ENCODE data around the gene RYR2. TPM values are rescaled to one million over a fixed set of nuclear protein-coding genes. Genes with fewer than 3 reads are reported as not detected.
"Not testable (repeated sequence)": the region's sequence is repeated elsewhere in the genome, so short reads cannot be mapped to it uniquely, and the experiment has no call there.

The RYR2 gene
- total RNA-seq, 1 donor from 2014 or later = 0.90 TPM

GRCh38 chr1:237267743-237268142 lies 225.8 kb downstream of the RYR2 start:
- no peaks in the 10 kb centered on the region for H3K9me3 Mint-ChIP-seq
- Histone ChIP-seq H3K4me1 (no peaks in the 10 kb centered on the region), H3K9me3 (ENCODE audit: low read depth) (no peaks in the 10 kb centered on the region), H3F3A (ENCODE audit: low read depth) (no peaks in the 10 kb centered on the region), H3K27ac (no peak overlapping the region), H3K9ac (no peak overlapping the region), H4K20me1 (ENCODE audit: low read depth) (no peaks in the 10 kb centered on the region), H3K4me3 (no peak overlapping the region), H3K4me2 (no peak overlapping the region), H3K79me2 (ENCODE audit: low read depth) (no peaks in the 10 kb centered on the region), H3K27me3 (no peaks in the 10 kb centered on the region), H3K36me3 (no peaks in the 10 kb centered on the region), H2AFZ (replicated peaks) (no peak overlapping the region)
- H3K27ac Mint-ChIP-seq = no peak overlapping the region
- DNase-seq (ENCODE audit: low spot score) = no peak
- no peaks in the 10 kb centered on the region for H3K4me1 Mint-ChIP-seq
- no peaks in the 10 kb centered on the region for H3K36me3 Mint-ChIP-seq
- no peaks in the 10 kb centered on the region for H3K27me3 Mint-ChIP-seq (ENCODE audit: insufficient read depth, low read depth)
- TF ChIP-seq, protein P1, sequence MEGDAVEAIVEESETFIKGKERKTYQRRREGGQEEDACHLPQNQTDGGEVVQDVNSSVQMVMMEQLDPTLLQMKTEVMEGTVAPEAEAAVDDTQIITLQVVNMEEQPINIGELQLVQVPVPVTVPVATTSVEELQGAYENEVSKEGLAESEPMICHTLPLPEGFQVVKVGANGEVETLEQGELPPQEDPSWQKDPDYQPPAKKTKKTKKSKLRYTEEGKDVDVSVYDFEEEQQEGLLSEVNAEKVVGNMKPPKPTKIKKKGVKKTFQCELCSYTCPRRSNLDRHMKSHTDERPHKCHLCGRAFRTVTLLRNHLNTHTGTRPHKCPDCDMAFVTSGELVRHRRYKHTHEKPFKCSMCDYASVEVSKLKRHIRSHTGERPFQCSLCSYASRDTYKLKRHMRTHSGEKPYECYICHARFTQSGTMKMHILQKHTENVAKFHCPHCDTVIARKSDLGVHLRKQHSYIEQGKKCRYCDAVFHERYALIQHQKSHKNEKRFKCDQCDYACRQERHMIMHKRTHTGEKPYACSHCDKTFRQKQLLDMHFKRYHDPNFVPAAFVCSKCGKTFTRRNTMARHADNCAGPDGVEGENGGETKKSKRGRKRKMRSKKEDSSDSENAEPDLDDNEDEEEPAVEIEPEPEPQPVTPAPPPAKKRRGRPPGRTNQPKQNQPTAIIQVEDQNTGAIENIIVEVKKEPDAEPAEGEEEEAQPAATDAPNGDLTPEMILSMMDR (IDR thresholded peaks at IDR 0.05) = no peak
- TF ChIP-seq EZH2phosphoT487 (IDR thresholded peaks at IDR 0.05) (no peak), EZH2 (IDR thresholded peaks at IDR 0.05) (no peak)
- H3K4me3 Mint-ChIP-seq = no peak overlapping the region

GRCh38 chr1:237269938-237270337 lies 228.0 kb downstream of the RYR2 start:
- TF ChIP-seq EZH2 (IDR thresholded peaks at IDR 0.05) (no peak), EZH2phosphoT487 (IDR thresholded peaks at IDR 0.05) (no peak)
- TF ChIP-seq, protein P1 (IDR thresholded peaks at IDR 0.05) = no peak
- H3K4me1 ChIP-seq = no peaks in the 10 kb centered on the region
- no peak overlapping the region for H2AFZ ChIP-seq (replicated peaks)
- H3K27ac ChIP-seq = no peak overlapping the region
- no peak overlapping the region for H3K4me3 ChIP-seq
- H3K4me1 Mint-ChIP-seq = no peaks in the 10 kb centered on the region
- H3K36me3 ChIP-seq = no peaks in the 10 kb centered on the region
- H3K79me2 ChIP-seq (ENCODE audit: low read depth) = no peaks in the 10 kb centered on the region
- no peak overlapping the region for H3K9ac ChIP-seq
- no peak overlapping the region for H3K27ac Mint-ChIP-seq
- no peaks in the 10 kb centered on the region for H3K9me3 Mint-ChIP-seq
- no peak overlapping the region for H3K4me2 ChIP-seq
- no peaks in the 10 kb centered on the region for H3K27me3 Mint-ChIP-seq (ENCODE audit: insufficient read depth, low read depth)
- no peaks in the 10 kb centered on the region for H3K27me3 ChIP-seq
- no peaks in the 10 kb centered on the region for H3K9me3 ChIP-seq (ENCODE audit: low read depth)
- no peaks in the 10 kb centered on the region for H4K20me1 ChIP-seq (ENCODE audit: low read depth)
- H3K4me3 Mint-ChIP-seq = no peak overlapping the region
- no peaks in the 10 kb centered on the region for H3F3A ChIP-seq (ENCODE audit: low read depth)
- H3K36me3 Mint-ChIP-seq = no peaks in the 10 kb centered on the region
- DNase-seq (ENCODE audit: low spot score) = no peak

- Histone ChIP-seq H4K20me1 (ENCODE audit: low read depth) (no peaks in the 10 kb centered on the region), H3K79me2 (ENCODE audit: low read depth) (no peaks in the 10 kb centered on the region), H3K9me3 (ENCODE audit: low read depth) (no peaks in the 10 kb centered on the region), H3K4me1 (no peaks in the 10 kb centered on the region), H3K4me2 (no peak overlapping the region), H2AFZ (replicated peaks) (no peak overlapping the region), H3K27me3 (no peaks in the 10 kb centered on the region), H3F3A (ENCODE audit: low read depth) (no peaks in the 10 kb centered on the region), H3K27ac (no peak overlapping the region), H3K9ac (no peak overlapping the region), H3K36me3 (no peaks in the 10 kb centered on the region), H3K4me3 (no peak overlapping the region)
- H3K4me3 Mint-ChIP-seq = no peak overlapping the region
- H3K27ac Mint-ChIP-seq = no peak overlapping the region
- no peak for TF ChIP-seq EZH2 (IDR thresholded peaks at IDR 0.05)
- no peaks in the 10 kb centered on the region for H3K4me1 Mint-ChIP-seq
- no peaks in the 10 kb centered on the region for H3K36me3 Mint-ChIP-seq
- no peaks in the 10 kb centered on the region for H3K9me3 Mint-ChIP-seq
- no peak for DNase-seq (ENCODE audit: low spot score)
- no peaks in the 10 kb centered on the region for H3K27me3 Mint-ChIP-seq (ENCODE audit: insufficient read depth, low read depth)
Observed at GRCh38 chr1:237270353-237270752, 228.4 kb downstream of the RYR2 start.

GRCh38 chr1:237277994-237278393 lies 236.0 kb downstream of the RYR2 start:
- H3K9me3 Mint-ChIP-seq; H3K27ac Mint-ChIP-seq; H3K4me3 ChIP-seq; H3K4me1 Mint-ChIP-seq; H3K4me2 ChIP-seq; H2AFZ ChIP-seq (replicated peaks); H3K79me2 ChIP-seq (ENCODE audit: low read depth); H3K27me3 Mint-ChIP-seq (ENCODE audit: insufficient read depth, low read depth); H3K36me3 Mint-ChIP-seq; H3K36me3 ChIP-seq; H3K9me3 ChIP-seq (ENCODE audit: low read depth); H3K4me3 Mint-ChIP-seq; H3K9ac ChIP-seq; H3K4me1 ChIP-seq; H4K20me1 ChIP-seq (ENCODE audit: low read depth); H3F3A ChIP-seq (ENCODE audit: low read depth); DNase-seq (ENCODE audit: low spot score); H3K27ac ChIP-seq; H3K27me3 ChIP-seq: not testable (repeated sequence)
